Superior temporal gyrus (tissue), 1 donor: ENCODE data around the gene UBASH3B.
"Not testable (repeated sequence)": the region's sequence is repeated elsewhere in the genome, so short reads cannot be mapped to it uniquely, and the experiment has no call there.

Experiments
- DNase-seq: peaks from one replicate; pipeline ENCODE4 v3.0.0-alpha.2; 2016; ENCODE audit errors: extremely low spot score

The UBASH3B gene

DNA sequence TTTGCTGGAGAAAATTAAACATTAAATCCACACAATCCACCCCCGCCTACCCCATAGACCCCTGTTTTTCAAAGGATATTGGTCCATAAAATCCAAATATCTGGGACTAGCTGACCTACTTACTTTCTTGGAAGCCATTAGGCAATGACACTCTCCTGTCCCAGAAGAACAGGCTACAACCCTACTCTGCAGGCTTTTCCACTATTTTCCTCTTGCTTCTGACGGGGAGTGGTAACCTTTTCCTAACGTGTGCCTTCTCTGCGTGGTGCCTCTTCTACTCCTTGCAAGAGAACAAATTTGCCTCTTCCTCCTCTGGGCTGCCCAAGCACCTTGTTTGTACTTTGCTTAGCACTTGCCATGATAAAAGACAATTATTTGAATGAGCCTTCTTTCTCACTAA, 51.6 kb downstream of the UBASH3B start:
- DNase-seq = no peak

GRCh38 chr11:122707901-122708300, 52.4 kb downstream of the UBASH3B start:
- no peak for DNase-seq

- no peak for DNase-seq
These were observed 53.7 kb downstream of the UBASH3B start for GRCh38 chr11:122709039-122709760.

DNA sequence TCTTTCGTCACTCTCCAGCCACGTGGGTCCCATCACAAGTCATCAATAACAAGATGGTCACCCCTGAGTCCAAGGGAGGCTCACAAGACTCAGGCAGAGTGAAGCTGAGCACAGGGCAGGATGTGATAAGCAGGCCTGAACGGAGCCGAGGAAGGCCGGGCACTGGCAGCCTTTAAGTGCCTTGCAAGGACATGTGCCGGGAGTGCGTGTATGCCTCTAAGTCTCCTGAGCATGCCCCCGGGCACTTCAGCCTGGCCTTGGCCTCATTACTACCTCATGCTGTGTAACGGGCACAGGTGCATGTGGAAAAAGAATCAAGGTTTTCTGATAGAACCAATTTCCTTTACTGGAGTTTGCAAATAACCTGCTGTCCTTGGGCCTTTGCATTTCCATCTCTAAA, 55.8 kb downstream of the UBASH3B start:
- DNase-seq = no peak

- peak; percentile 37 for DNase-seq
These were observed 56.4 kb downstream of the UBASH3B start for GRCh38 chr11:122711831-122712381.

GRCh38 chr11:122714004-122714403, 58.5 kb downstream of the UBASH3B start:
- no peak for DNase-seq

- no peak for DNase-seq
These were observed 59.0 kb downstream of the UBASH3B start for GRCh38 chr11:122714484-122714883.

- DNase-seq = peak; percentile 33
These were observed 60.3 kb downstream of the UBASH3B start for GRCh38 chr11:122715548-122716440.

DNA sequence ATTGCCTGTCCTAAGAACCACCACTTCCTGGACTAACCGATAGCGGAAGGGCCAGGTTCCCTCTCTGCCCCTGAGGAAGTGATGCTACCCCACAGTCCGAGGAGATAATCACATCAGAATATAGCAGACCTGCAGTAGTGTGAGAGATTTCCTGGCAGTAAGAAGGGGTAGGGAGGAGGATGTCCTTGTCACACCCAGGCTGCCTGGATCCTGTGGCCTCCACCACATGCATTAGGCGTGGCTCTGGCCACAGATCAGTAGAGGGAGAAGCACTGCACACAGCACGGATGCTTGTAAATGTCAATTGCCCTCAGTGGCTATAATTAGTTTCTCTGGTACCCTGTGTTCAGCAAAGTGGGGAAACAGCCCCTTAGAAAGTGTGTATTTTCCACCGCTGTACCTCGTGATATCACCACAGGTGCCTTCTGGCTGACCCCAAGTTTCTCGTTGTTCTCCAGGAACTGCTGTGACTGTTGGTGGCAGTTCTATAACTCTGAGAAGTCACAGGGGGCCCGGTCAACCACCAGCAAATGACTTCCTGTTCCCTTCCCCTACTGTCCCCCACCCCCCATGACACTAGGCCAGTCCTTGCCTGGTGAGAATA, 61.8 kb downstream of the UBASH3B start:
- no peak for DNase-seq

DNA sequence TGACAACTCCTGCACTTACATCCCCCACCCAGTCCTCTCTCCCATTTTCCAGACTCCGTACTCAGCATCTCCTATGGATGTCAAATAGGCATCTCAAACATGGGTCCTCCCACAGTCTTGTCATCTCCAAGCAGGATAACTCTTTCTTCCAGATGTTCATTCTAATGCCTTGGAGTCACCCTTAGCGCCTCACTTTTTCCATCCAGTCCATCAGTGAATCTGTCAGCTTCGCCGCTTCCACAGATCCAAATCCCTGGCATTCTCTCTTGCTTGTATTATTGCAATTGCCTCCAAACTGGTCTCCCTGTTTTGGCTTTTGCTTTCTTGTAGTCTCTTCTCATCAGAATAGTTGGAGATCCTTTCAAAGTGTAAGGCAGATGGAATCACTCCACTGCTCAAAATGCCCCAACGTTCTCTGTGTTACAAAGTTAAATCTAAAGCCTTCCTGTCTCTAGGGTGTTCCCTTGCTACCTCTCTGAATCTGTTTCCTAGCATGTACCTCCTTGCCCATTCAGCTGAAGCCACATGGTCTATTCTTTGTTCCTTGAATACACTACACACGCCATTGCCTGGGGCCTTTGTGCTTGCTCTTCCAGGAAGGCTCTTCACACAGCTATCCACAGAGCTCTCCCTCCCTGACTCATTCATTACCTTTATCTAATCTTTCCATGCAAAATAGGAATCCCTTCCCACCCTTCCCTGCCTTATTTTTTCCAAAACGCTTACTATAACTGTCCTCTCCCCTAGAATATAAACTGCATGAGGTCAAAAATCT, 64.8 kb downstream of the UBASH3B start:
- DNase-seq = no peak

- no peak for DNase-seq
These were observed 65.9 kb downstream of the UBASH3B start for GRCh38 chr11:122721201-122721963.

GRCh38 chr11:122721964-122722266, 66.4 kb downstream of the UBASH3B start:
- no peak for DNase-seq

DNA sequence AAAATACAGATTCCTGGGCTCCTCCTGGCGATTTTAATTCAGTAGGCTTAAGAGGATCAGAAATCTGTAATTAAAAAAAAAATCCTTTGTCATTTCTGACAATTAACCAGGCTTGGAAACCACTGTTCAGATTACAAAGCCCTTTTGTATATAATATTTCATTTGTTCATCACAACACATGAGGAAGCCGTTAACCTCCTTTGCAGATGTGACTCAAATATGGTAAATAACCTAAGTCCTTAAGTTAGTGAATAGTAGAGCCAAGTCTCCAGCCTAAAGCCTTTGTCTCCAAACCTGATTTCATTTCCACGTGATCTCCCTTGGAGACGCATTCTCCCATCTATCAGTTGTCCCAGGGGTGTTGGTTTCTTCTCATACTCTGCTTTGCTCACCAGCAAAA, 67.6 kb downstream of the UBASH3B start:
- no peak for DNase-seq

DNA sequence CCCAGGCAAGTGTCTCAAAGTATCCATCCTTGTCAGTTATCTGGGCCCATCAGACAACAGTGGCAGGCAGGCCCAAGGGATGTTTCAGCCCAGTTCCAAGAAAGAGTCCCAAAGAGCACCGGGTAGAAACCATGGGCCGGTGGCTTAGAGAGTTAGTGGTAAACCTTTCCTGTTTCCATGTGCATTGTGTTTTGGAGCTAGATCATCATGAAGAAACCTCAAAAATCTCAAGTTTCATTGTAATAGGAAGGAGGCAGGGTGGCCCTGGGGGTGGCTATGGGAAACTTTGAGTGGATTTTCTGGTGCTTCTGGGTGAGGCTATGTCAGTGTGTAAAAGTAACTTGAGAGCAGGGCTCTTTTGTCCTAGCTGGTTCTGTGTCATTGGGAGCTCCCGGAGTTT, 68.1 kb downstream of the UBASH3B start:
- no peak for DNase-seq

- no peak for DNase-seq
These were observed 69.0 kb downstream of the UBASH3B start for GRCh38 chr11:122724520-122724919.

DNA sequence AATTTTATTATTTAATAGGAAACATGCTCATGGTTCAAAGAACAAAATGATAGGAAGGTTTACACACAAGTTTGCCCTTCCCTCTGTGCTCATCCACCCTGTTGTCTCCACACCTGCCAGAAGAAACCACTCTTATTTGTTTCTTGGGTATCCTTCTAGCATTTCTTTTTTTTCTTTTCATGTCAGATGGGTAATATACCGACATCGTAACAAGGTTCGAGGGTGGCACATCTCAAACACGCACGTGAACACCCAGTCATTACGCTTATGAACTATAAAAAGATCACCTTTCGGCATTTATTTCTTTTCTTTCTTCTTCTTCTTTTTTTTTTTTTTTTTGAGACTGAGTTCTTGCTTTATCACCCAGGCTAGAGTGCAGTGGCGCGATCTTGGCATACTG, 70.5 kb downstream of the UBASH3B start:
- no peak for DNase-seq

GRCh38 chr11:122727101-122727929, 71.8 kb downstream of the UBASH3B start:
- no peak for DNase-seq

DNA sequence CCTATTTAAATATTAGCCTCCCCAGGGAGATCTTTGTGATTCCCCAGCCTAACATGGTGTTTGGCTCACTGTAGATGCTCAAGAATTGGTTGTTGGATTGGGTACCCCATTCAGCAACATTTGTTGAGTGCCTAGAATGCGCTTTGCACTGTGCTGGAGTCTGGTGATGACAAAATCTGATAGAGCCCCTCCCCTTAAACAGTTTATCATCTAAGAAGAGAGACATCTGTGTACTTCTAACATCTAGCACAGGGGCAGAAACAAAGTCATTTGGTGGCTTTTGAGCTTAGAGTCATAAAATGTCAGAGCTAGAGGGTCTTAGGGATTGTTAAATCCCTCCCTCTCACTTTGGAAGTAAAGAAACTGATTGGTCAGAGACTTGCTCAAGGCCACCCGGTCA, 73.0 kb downstream of the UBASH3B start:
- no peak for DNase-seq

GRCh38 chr11:122729139-122729538, 73.6 kb downstream of the UBASH3B start:
- DNase-seq = no peak

GRCh38 chr11:122730694-122731093, 75.2 kb downstream of the UBASH3B start:
- not testable (repeated sequence) for DNase-seq
